ENCODE measurements around the gene SCAMP5.

DNA sequence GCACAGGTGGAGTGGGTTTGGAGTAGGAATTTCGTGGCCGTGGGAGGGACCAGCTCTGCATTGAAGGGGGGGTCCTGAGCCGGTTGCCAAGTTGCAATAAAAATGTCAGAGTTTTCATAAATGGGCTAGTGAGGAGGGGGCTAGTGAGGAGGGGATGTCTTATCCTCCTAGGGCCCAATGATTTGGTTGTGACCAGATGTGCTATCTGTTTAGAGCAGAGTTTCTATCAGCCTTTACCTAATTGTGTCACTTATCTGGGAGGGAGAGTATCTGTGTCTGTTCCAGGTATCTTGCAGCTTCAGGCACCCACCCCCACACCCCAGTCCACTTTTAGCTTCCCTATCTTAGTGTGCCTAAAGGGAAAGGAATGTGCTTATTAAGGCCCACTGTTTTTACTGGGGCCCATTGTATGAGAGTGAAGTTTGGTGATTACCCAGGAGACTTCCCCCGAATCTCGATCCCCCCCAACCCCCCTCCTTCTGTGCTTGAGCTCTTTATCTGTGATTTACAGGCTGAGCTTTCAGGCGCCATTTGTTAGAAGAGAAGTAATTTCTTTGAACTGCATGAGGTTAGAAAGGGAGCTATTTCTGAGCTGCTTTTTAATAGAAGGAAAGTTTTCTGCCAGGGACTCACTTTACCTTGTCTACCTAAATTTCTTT is 70.6 kb downstream of the SCAMP5 start:
- no peak for TF ChIP-seq POLR2AphosphoS5 (IDR thresholded peaks at IDR 0.05; ENCODE audit: borderline replicate concordance, low read depth, low read length)
- no peak for TF ChIP-seq EZH2 (IDR thresholded peaks at IDR 0.05)
